ENCODE measurements around the gene HS6ST1. TPM values are rescaled to one million over a fixed set of nuclear protein-coding genes. Genes with fewer than 3 reads are reported as not detected.

Gene HS6ST1
- total RNA-seq, 4 donors from 2014 or later, result 20.5 to 43.6 (median 32.1) TPM

DNA sequence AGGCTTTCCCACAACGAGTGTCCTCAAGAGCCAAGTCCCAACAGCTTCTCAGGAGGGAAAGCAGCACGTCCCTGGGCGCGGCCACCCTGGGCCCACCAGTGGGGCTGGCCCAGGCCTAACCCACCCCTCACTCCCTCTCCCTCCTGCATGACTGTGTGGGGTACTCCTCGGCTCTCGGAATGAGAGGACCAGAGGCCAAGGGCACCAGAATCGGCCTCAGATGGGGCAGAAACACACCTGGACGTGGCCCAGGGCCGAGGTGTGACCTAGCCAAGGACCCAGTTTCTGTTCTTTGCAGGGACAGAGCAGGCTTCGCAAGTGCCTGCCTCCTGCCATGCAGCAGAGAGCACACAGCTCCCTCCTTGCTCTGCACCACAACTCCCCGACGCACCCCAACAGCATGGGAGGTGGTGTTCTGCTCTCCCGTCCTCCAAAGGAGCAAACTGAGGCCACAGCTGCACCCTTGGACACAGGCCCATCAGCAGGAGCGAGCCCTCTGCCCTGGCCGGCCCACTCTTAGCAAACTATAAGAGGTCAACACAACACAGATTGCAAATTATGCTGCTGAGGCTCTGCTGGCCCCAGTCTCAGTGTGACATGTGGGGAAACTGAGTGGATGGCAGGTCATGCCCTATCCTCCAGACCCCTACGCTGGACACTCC lies 19.7 kb downstream of the HS6ST1 start:
- no peak overlapping the region for H3K27ac ChIP-seq
- no peak for ATAC-seq
- 80% methylated on average over 1 of the region's 16 CpGs; no CpG with 5 or more reads in 1 of the 2 donors for WGBS, 2 donors (ENCODE audit: low coverage in 1 of 2)
- peaks cover 0 to 49% (median 8%) of the 10 kb centered on the region in 3 donors for H3K4me1 ChIP-seq
- H3K9me3 ChIP-seq, result no peaks in the 10 kb centered on the region
- H3K36me3 ChIP-seq, result no peaks in the 10 kb centered on the region
- TF ChIP-seq CTCF (IDR thresholded peaks at IDR 0.05) (no peak), POLR2A (IDR thresholded peaks at IDR 0.05) (no peak), EP300 (IDR thresholded peaks at IDR 0.05) (no peak), POLR2AphosphoS5 (IDR thresholded peaks at IDR 0.05) (no peak)
- H3K27me3 ChIP-seq, result no peaks in the 10 kb centered on the region
- H3K4me3 ChIP-seq, result no peak overlapping the region

- H3K36me3 ChIP-seq, result no peaks in the 10 kb centered on the region
- 89 to 90% methylated on average over 7 of the region's 7 CpGs for WGBS, 2 donors (ENCODE audit: low coverage in 1 of 2)
- H3K9me3 ChIP-seq, result no peaks in the 10 kb centered on the region
- ATAC-seq, result no peak
- no peak for TF ChIP-seq POLR2AphosphoS5 (IDR thresholded peaks at IDR 0.05)
- no peak for TF ChIP-seq EP300 (IDR thresholded peaks at IDR 0.05)
- TF ChIP-seq CTCF (IDR thresholded peaks at IDR 0.05), result no peak
- no peak for TF ChIP-seq POLR2A (IDR thresholded peaks at IDR 0.05)
- no peak overlapping the region for H3K4me3 ChIP-seq
- H3K27me3 ChIP-seq, result no peaks in the 10 kb centered on the region
- H3K4me1 ChIP-seq, result peaks cover 0 to 49% (median 8%) of the 10 kb centered on the region in 3 donors
- no peak overlapping the region for H3K27ac ChIP-seq
Measured at GRCh38 chr2:128298286-128298685, 20.4 kb downstream of the HS6ST1 start.

GRCh38 chr2:128293870-128294455 lies 24.7 kb downstream of the HS6ST1 start:
- H3K27ac ChIP-seq, result no peak overlapping the region
- no peak for ATAC-seq
- peaks cover 0 to 5% of the 10 kb centered on the region in 2 donors for H3K36me3 ChIP-seq
- H3K4me1 ChIP-seq, result peaks cover 0 to 22% (median 0%) of the 10 kb centered on the region in 3 donors
- H3K27me3 ChIP-seq, result no peaks in the 10 kb centered on the region
- no peak for TF ChIP-seq POLR2A (IDR thresholded peaks at IDR 0.05)
- TF ChIP-seq CTCF (IDR thresholded peaks at IDR 0.05), result no peak
- no peak for TF ChIP-seq EP300 (IDR thresholded peaks at IDR 0.05)
- no peak for TF ChIP-seq POLR2AphosphoS5 (IDR thresholded peaks at IDR 0.05)
- H3K4me3 ChIP-seq, result no peak overlapping the region
- WGBS, 2 donors (ENCODE audit: low coverage in 1 of 2), result 100% methylated on average over 1 of the region's 8 CpGs; no CpG with 5 or more reads in 1 of the 2 donors
- no peaks in the 10 kb centered on the region for H3K9me3 ChIP-seq

DNA sequence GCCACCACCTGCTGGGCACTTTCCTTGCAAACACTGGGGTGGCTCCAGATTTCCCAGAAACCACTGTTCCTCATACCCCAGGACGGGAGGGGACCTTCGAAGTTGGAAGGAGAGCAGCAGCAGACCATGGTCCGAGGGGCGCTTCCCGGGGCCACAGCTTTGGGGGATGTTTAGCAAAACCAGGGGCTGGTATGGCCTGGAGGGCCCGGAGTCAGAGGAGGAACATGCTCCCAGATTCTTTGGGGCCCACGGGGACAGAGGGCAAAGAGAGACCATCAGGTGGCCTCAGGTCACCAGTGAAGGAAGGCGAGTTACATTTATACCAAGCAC lies 25.3 kb downstream of the HS6ST1 start:
- Histone ChIP-seq H3K4me1 (peaks cover 0 to 22% (median 0%) of the 10 kb centered on the region in 3 donors), H3K27ac (no peak overlapping the region), H3K4me3 (no peak overlapping the region), H3K27me3 (no peaks in the 10 kb centered on the region), H3K36me3 (peaks cover 0 to 10% of the 10 kb centered on the region in 2 donors), H3K9me3 (no peaks in the 10 kb centered on the region)
- WGBS, 2 donors (ENCODE audit: low coverage in 1 of 2), result 80% methylated on average over 1 of the region's 8 CpGs; no CpG with 5 or more reads in 1 of the 2 donors
- TF ChIP-seq CTCF (IDR thresholded peaks at IDR 0.05) (no peak), POLR2A (IDR thresholded peaks at IDR 0.05) (no peak), POLR2AphosphoS5 (IDR thresholded peaks at IDR 0.05) (no peak), EP300 (IDR thresholded peaks at IDR 0.05) (no peak)
- no peak for ATAC-seq

Data from gastroesophageal sphincter (tissue), 4 donors.